Erythroblast (primary cell): ENCODE measurements around the gene PARP4.
"Not testable (repeated sequence)": the region's sequence is repeated elsewhere in the genome, so short reads cannot be mapped to it uniquely, and the experiment has no call there.

ENCODE experiments used
- GATA1 ChIP-seq: IDR thresholded peaks from 2 replicates; pipeline ENCODE4 v1.6.1; 2011; ENCODE audit warnings: low read depth, mild to moderate bottlenecking, control low read depth, low read length, moderate library complexity
- POLR2A ChIP-seq: IDR thresholded peaks from 2 replicates; pipeline ENCODE4 v1.6.1; 2011; ENCODE audit warnings: mild to moderate bottlenecking, low read length

- not testable (repeated sequence) for TF ChIP-seq POLR2A, GATA1
These were observed 128.5 kb downstream of the PARP4 start for GRCh38 chr13:24384091-24384490.
